Muscle layer of duodenum (tissue), 2 donors: ENCODE measurements around the gene TBCK.
"Not testable (repeated sequence)": the region's sequence is repeated elsewhere in the genome, so short reads cannot be mapped to it uniquely, and the experiment has no call there.

Experiments used
- H3K27ac ChIP-seq: one replicate; pipeline ENCODE4 v1.7.0; 2013; ENCODE audit warnings: mild to moderate bottlenecking, low read length
- H3K27me3 ChIP-seq: one replicate; pipeline ENCODE4 v1.7.0; 2013; ENCODE audit warnings: low read depth, mild to moderate bottlenecking, control low read depth, low read length
- H3K36me3 ChIP-seq, 2 donors: one replicate each; pipeline ENCODE4 v1.7.0; 2013; ENCODE audit warnings: low read length in 2 of 2, control low read depth in 1 of 2, mild to moderate bottlenecking in 1 of 2; ENCODE audit not compliant: insufficient read depth in 2 of 2, control insufficient read depth in 1 of 2
- H3K4me1 ChIP-seq, 2 donors: one replicate each; pipeline ENCODE4 v1.7.0; 2013; ENCODE audit warnings: low read length in 2 of 2, mild to moderate bottlenecking in 2 of 2, control low read depth in 1 of 2, moderate library complexity in 1 of 2; ENCODE audit not compliant: insufficient read depth in 2 of 2, control insufficient read depth in 1 of 2
- H3K4me3 ChIP-seq, 2 donors: one replicate each; pipeline ENCODE4 v1.7.0; 2013; ENCODE audit warnings: low read length in 2 of 2, low read depth in 1 of 2, mild to moderate bottlenecking in 1 of 2
- H3K9me3 ChIP-seq, 2 donors: one replicate each; pipeline ENCODE4 v1.7.0; 2013; ENCODE audit warnings: low read length in 2 of 2, control low read depth in 1 of 2, mild to moderate bottlenecking in 1 of 2; ENCODE audit not compliant: control insufficient read depth in 1 of 2
- donor health status: healthy.

The TBCK gene

GRCh38 chr4:106340774-106341173 lies 24.8 kb upstream of the TBCK start:
- Histone ChIP-seq H3K4me1 (no peaks in the 10 kb centered on the region), H3K27me3 (no peaks in the 10 kb centered on the region), H3K27ac (no peak overlapping the region), H3K36me3 (peaks cover 23 to 44% of the 10 kb centered on the region in 2 donors), H3K4me3 (no peak overlapping the region), H3K9me3 (peaks cover 0 to 5% of the 10 kb centered on the region in 2 donors)

GRCh38 chr4:106339431-106339830 lies 23.4 kb upstream of the TBCK start:
- Histone ChIP-seq H3K27ac (no peak overlapping the region), H3K4me1 (no peaks in the 10 kb centered on the region), H3K4me3 (no peak overlapping the region), H3K36me3 (peaks cover 23 to 53% of the 10 kb centered on the region in 2 donors), H3K27me3 (no peaks in the 10 kb centered on the region), H3K9me3 (peaks cover 0 to 5% of the 10 kb centered on the region in 2 donors)

GRCh38 chr4:106338671-106339070 lies 22.7 kb upstream of the TBCK start:
- Histone ChIP-seq H3K4me1 (no peaks in the 10 kb centered on the region), H3K27me3 (no peaks in the 10 kb centered on the region), H3K36me3 (peaks cover 19 to 56% of the 10 kb centered on the region in 2 donors)

GRCh38 chr4:106337916-106338315 lies 21.9 kb upstream of the TBCK start:
- H3K4me1 ChIP-seq: no peaks in the 10 kb centered on the region
- peaks cover 23 to 60% of the 10 kb centered on the region in 2 donors for H3K36me3 ChIP-seq
- H3K27me3 ChIP-seq: no peaks in the 10 kb centered on the region
- no peak overlapping the region for H3K27ac ChIP-seq
- peaks cover 0 to 5% of the 10 kb centered on the region in 2 donors for H3K9me3 ChIP-seq
- no peak overlapping the region for H3K4me3 ChIP-seq

More at GRCh38 chr4:106338671-106339070, 22.7 kb upstream of the TBCK start:
- Histone ChIP-seq H3K4me3 (no peak overlapping the region), H3K27ac (no peak overlapping the region), H3K9me3 (peaks cover 0 to 5% of the 10 kb centered on the region in 2 donors)

- Histone ChIP-seq H3K4me1 (no peaks in the 10 kb centered on the region), H3K27me3 (no peaks in the 10 kb centered on the region), H3K36me3 (peaks cover 28 to 66% of the 10 kb centered on the region in 2 donors), H3K4me3 (no peak overlapping the region), H3K27ac (no peak overlapping the region), H3K9me3 (peaks cover 0 to 5% of the 10 kb centered on the region in 2 donors)
These were observed 20.6 kb upstream of the TBCK start for GRCh38 chr4:106336618-106337017.

- Histone ChIP-seq H3K4me3 (no peak overlapping the region), H3K27me3 (no peaks in the 10 kb centered on the region), H3K4me1 (no peaks in the 10 kb centered on the region), H3K9me3 (peaks cover 0 to 5% of the 10 kb centered on the region in 2 donors), H3K27ac (no peak overlapping the region), H3K36me3 (peaks cover 27 to 60% of the 10 kb centered on the region in 2 donors)
These were observed 18.9 kb upstream of the TBCK start for GRCh38 chr4:106334741-106335470.

GRCh38 chr4:106333186-106333585 lies 17.2 kb upstream of the TBCK start:
- H3K27me3 ChIP-seq: no peaks in the 10 kb centered on the region
- no peak overlapping the region for H3K27ac ChIP-seq
- peaks cover 32 to 56% of the 10 kb centered on the region in 2 donors for H3K36me3 ChIP-seq
- no peaks in the 10 kb centered on the region for H3K4me1 ChIP-seq
- H3K4me3 ChIP-seq: no peak overlapping the region
- H3K9me3 ChIP-seq: peaks cover 0 to 5% of the 10 kb centered on the region in 2 donors

- Histone ChIP-seq H3K4me1 (no peaks in the 10 kb centered on the region), H3K27ac (no peak overlapping the region), H3K36me3 (peaks cover 36% of the 10 kb centered on the region in 2 donors), H3K4me3 (no peak overlapping the region), H3K27me3 (no peaks in the 10 kb centered on the region), H3K9me3 (no peaks in the 10 kb centered on the region)
These were observed 13.1 kb upstream of the TBCK start for GRCh38 chr4:106329041-106329618.

GRCh38 chr4:106325800-106326199 lies 9.8 kb upstream of the TBCK start:
- Histone ChIP-seq H3K27me3 (no peaks in the 10 kb centered on the region), H3K9me3 (no peaks in the 10 kb centered on the region), H3K27ac (no peak overlapping the region), H3K4me3 (no peak overlapping the region), H3K36me3 (peaks cover 24 to 25% of the 10 kb centered on the region in 2 donors), H3K4me1 (no peaks in the 10 kb centered on the region)

GRCh38 chr4:106323119-106323518 lies 7.1 kb upstream of the TBCK start:
- no peaks in the 10 kb centered on the region for H3K9me3 ChIP-seq
- H3K27ac ChIP-seq: no peak overlapping the region
- no peaks in the 10 kb centered on the region for H3K27me3 ChIP-seq
- H3K4me3 ChIP-seq: no peak overlapping the region
- peaks cover 0 to 10% of the 10 kb centered on the region in 2 donors for H3K4me1 ChIP-seq
- H3K36me3 ChIP-seq: peaks cover 15% of the 10 kb centered on the region in 2 donors

GRCh38 chr4:106321814-106322213 lies 5.8 kb upstream of the TBCK start:
- H3K4me1 ChIP-seq: peaks cover 8 to 23% of the 10 kb centered on the region in 2 donors

More at GRCh38 chr4:106321814-106322213, 5.8 kb upstream of the TBCK start:
- not testable (repeated sequence) for H3K36me3 ChIP-seq, H3K9me3 ChIP-seq, H3K27me3 ChIP-seq, H3K4me3 ChIP-seq, H3K27ac ChIP-seq
